Pancreas (tissue), 10 donors: ENCODE data around the gene UBE4A. TPM values are rescaled to one million over a fixed set of nuclear protein-coding genes. Genes with fewer than 3 reads are reported as not detected.

Experiments used
- ATAC-seq, 4 donors: fragments of 200-7000 bp; cut with Tn5 transposase; one replicate each; pipeline versions ENCODE4 v1.8.0 to v1.9.1; 2020; ENCODE audit warnings: mild to moderate bottlenecking in 4 of 4, moderate library complexity in 4 of 4
- DNase-seq, 6 donors: peaks; one replicate each; pipeline ENCODE4 v3.0.0-alpha.2; 2020
- FAIRE-seq: peaks from 2 replicates; lab custom pipeline; 2012; peaks lifted over from hg19 to GRCh38; lab: Jason Lieb, UNC
- H3K27ac ChIP-seq, 4 donors: fragments of 200-600 bp; sonication (generic); 1 replicate in 3 of 4; 2 replicates in 1 of 4; pipeline versions ENCODE4 v1.5.0 to v1.8.0; 2020
- H3K27me3 ChIP-seq, 4 donors: fragments of 200-600 bp; one replicate each; pipeline ENCODE4 v1.8.0; 2021
- H3K36me3 ChIP-seq, 3 donors: fragments of 200-600 bp; sonication (generic) in 1 of 3; one replicate each; pipeline versions ENCODE4 v1.5.0 to v1.8.0; 2020 to 2021
- H3K4me1 ChIP-seq, 3 donors: fragments of 200-600 bp; one replicate each; pipeline ENCODE4 v1.8.0; 2021
- H3K4me3 ChIP-seq, 4 donors: fragments of 200-600 bp; sonication (generic) in 2 of 4; one replicate each; pipeline versions ENCODE4 v1.5.0 to v1.8.0; 2020 to 2021
- H3K9me3 ChIP-seq, 4 donors: fragments of 200-600 bp; one replicate each; pipeline ENCODE4 v1.8.0; 2021
- CTCF ChIP-seq, 4 donors: fragments of 200-600 bp; sonication (generic) in 3 of 4; IDR thresholded peaks; one replicate each; pipeline versions ENCODE4 v1.5.0 to v1.8.0; 2021; ENCODE audit warnings: antibody characterized with exemption in 4 of 4
- WGBS, 2 donors: extraction: QIAGEN DNeasy Blood & Tissue Kit; methylation state at CpG; one replicate each; pipeline ENCODE4 v1.1.7; 2013; 5-methylcytosine and 5-hydroxymethylcytosine counted together
- intact Hi-C, 3 donors: fragments of 100-400 bp; cut with DNase I; formaldehyde crosslinking; loops; one replicate each; pipeline versions ENCODE4 v1.11.1 to v1.14.2; 2022
- polyA plus RNA-seq, 2 donors: library from polyadenylated mRNA; stranded (reverse); fragments of 200-250 nt; gene quantifications; one replicate each; pipeline ENCODE4 v1.2.3, GENCODE V29; 2013
- total RNA-seq, 6 donors: library from RNA; stranded (reverse); fragmentation: NEBNext Ultra II Directional in 4 of 6; extraction: Animal tissue kit (Norgen Biotek cat#: 25700) in 4 of 6; gene quantifications; one replicate each; pipeline versions ENCODE4 v1.2.1 to v1.2.4, GENCODE V29; 2021 to 2023
- donor health status: healthy with polysubstance abuse.
- donor health status: DM: no; HTN: no; CAD: no; lungs with moderate emphysema.
- donor health status: DM: no; HTN: no; CAD: no.
- donor health status: control.
- donor health status: control.
- donor health status: Bipolar disorder and iron deficiency.
- donor health status: DM: yes; HTN: yes; CAD: no.
- donor health status: DM: no; HTN: no; CAD: no.
- donor health status: DM: no; HTN: no; CAD: no.
- donor health status: DM: yes; HTN: yes; CAD: no.

UBE4A gene
- total and polyA plus RNA-seq, 8 donors = 14.2 to 28.9 (median 21.0) TPM

- DNase-seq (no peak), ATAC-seq (no peak), FAIRE-seq (no peak)
- peaks cover 0 to 11% (median 4%) of the 10 kb centered on the region in 3 donors for H3K4me1 ChIP-seq
- no peak for TF ChIP-seq CTCF (IDR thresholded peaks at IDR 0.05)
- peaks cover 0 to 7% (median 0%) of the 10 kb centered on the region in 4 donors for H3K27me3 ChIP-seq
- H3K9me3 ChIP-seq = no peaks in the 10 kb centered on the region
- no peaks in the 10 kb centered on the region for H3K36me3 ChIP-seq
- 86 to 91% methylated on average over 2 of the region's 2 CpGs for WGBS, 2 donors
- H3K27ac ChIP-seq = no peak overlapping the region
- no peak overlapping the region for H3K4me3 ChIP-seq
- intact Hi-C loops = no loop called here
These were observed 47.1 kb upstream of the UBE4A start for GRCh38 chr11:118312328-118312727.

GRCh38 chr11:118313242-118313641 is 46.2 kb upstream of the UBE4A start:
- WGBS, 2 donors = 45 to 60% methylated on average over 4 of the region's 4 CpGs
- Histone ChIP-seq H3K27me3 (peaks cover 0 to 7% (median 0%) of the 10 kb centered on the region in 4 donors), H3K9me3 (no peaks in the 10 kb centered on the region), H3K4me3 (no peak overlapping the region), H3K36me3 (no peaks in the 10 kb centered on the region), H3K27ac (no peak overlapping the region), H3K4me1 (peaks cover 0 to 11% (median 4%) of the 10 kb centered on the region in 3 donors)
- DNase-seq (no peak), ATAC-seq (no peak), FAIRE-seq (no peak)
- intact Hi-C loops = no loop called here
- no peak for TF ChIP-seq CTCF (IDR thresholded peaks at IDR 0.05)

- Histone ChIP-seq H3K4me1 (peaks cover 0 to 11% (median 4%) of the 10 kb centered on the region in 3 donors), H3K4me3 (no peak overlapping the region), H3K27me3 (peaks cover 0 to 7% (median 0%) of the 10 kb centered on the region in 4 donors), H3K9me3 (no peaks in the 10 kb centered on the region), H3K36me3 (no peaks in the 10 kb centered on the region), H3K27ac (no peak overlapping the region)
- no peak for TF ChIP-seq CTCF (IDR thresholded peaks at IDR 0.05)
- FAIRE-seq = no peak
- WGBS, 2 donors = 12 to 15% methylated on average over 7 of the region's 7 CpGs
- ATAC-seq = peak; percentile 50 to 84 (median 56)
- no peak for DNase-seq
- intact Hi-C loops = no loop called here
These were observed 44.4 kb upstream of the UBE4A start for GRCh38 chr11:118314988-118315411.

- Histone ChIP-seq H3K4me3 (no peak overlapping the region), H3K27me3 (no peaks in the 10 kb centered on the region), H3K36me3 (no peaks in the 10 kb centered on the region), H3K4me1 (peaks cover 4 to 20% (median 7%) of the 10 kb centered on the region in 3 donors), H3K27ac (no peak overlapping the region), H3K9me3 (no peaks in the 10 kb centered on the region)
- no peak for TF ChIP-seq CTCF (IDR thresholded peaks at IDR 0.05)
- FAIRE-seq (no peak), ATAC-seq (no peak), DNase-seq (no peak)
- intact Hi-C loops = no loop called here
- WGBS, 2 donors = 52 to 54% methylated on average over 4 of the region's 4 CpGs
These were observed 41.3 kb upstream of the UBE4A start for GRCh38 chr11:118318124-118318523.

- no peak for FAIRE-seq
- intact Hi-C loops = no loop called here
- Histone ChIP-seq H3K4me1 (peaks cover 4 to 20% (median 7%) of the 10 kb centered on the region in 3 donors), H3K4me3 (no peak overlapping the region), H3K27me3 (no peaks in the 10 kb centered on the region), H3K36me3 (no peaks in the 10 kb centered on the region), H3K9me3 (no peaks in the 10 kb centered on the region), H3K27ac (no peak overlapping the region)
- no peak for DNase-seq
- WGBS, 2 donors = 90 to 91% methylated on average over 11 of the region's 11 CpGs
- ATAC-seq = no peak
- TF ChIP-seq CTCF (IDR thresholded peaks at IDR 0.05) = no peak
These were observed 40.6 kb upstream of the UBE4A start for GRCh38 chr11:118318581-118319336.
